Activated CD8-positive, alpha-beta memory T cell treated with anti-CD3 and anti-CD28 coated beads for 24 hours (primary cell): ENCODE data around the gene KPNA2.
A peak's percentile ranks its signal among the peaks of the same experiment; 100 is the strongest.
"Not testable (repeated sequence)": the region's sequence is repeated elsewhere in the genome, so short reads cannot be mapped to it uniquely, and the experiment has no call there.

Experiments used
- DNase-seq: peaks from one replicate; pipeline ENCODE4 v3.0.0-alpha.2; 2020

The KPNA2 gene

DNA sequence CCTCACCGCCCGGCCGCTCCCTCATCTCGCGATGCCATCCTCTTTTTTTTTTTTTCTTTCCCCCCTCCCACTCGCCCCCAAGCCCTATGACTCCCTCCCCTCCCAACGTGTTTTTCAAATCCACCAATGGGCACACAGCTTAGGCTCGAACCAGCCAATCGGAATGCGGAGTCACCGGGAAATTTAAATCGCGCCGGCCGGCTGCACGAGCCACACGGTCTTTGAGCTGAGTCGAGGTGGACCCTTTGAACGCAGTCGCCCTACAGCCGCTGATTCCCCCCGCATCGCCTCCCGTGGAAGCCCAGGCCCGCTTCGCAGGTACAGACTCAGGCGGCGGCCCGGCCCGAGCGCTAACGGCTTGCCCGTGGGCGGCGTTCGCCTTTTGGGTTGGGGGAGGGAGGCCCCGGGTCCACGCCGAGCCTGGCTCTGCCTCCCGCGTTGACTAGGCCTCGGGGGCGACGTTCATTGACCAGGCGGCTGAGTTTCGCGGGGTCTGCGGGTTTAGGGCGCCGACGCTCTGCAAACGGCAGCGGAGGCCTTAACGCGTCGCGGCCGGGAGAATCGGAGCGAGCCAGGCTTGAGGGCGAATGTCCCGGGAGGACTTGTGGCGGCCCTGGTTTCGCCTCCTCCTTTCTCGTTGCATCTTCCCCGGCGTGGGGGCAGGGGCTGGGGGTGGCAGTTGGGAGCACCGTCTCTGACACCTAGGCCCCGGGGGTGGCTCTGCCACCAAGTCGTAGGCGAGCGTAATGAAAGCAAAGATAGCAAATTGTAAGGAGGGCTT, at the start of gene KPNA2:
TSS of gene KPNA2 (plus strand) at position 213 of the 781 bp plus-strand sequence. CDS start 1,398 bp downstream, outside the sequence.
- peak; percentile 93 for DNase-seq

- no peak for DNase-seq
Observed at GRCh38 chr17:67990909-67991308, 44.6 kb upstream of the KPNA2 start.

GRCh38 chr17:67992548-67993152, 42.9 kb upstream of the KPNA2 start:
- no peak for DNase-seq

DNA sequence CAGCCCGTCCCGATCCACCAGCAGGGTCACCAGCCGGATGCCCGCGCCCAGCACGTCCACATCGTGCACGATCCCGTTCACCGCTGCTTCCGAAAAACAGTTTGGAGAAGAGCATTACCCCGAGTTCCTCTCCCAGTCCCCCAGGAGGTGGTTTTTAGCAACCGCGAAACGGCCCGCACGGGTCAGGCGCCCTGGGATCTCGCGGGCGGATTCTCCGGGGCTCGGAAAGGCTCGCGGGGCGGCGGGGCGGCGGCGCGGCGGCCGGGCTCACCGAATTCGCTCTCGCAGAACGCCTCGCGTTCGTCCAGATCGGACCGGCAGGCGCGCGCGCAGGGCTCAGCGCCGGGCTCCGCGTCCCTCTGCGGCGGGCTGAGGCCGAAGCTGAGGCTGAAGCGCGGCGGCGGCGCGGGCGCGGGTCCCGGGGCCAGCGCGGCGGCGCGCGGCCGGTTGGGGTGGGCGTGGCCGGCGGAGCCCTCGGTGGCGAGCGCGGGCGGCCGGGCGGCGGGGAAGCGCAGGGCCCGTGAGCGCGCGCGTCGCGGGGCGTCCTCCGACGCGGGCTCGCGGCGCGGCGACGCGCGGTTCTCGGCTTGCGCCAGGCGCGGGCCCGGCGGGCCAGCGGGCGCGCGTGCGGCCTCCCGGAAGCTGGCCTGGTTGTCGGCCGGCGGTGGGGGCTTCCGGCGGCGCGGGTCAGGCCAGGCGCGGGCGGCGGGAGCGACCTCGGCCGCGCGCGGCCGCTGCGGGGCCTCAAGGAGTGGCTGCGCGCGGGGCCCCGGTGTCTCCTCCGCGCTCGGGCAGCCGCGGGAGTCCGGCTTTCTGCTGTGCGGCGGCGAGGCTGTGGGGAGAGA, 42.2 kb upstream of the KPNA2 start:
- DNase-seq, result peak; percentile 88

DNA sequence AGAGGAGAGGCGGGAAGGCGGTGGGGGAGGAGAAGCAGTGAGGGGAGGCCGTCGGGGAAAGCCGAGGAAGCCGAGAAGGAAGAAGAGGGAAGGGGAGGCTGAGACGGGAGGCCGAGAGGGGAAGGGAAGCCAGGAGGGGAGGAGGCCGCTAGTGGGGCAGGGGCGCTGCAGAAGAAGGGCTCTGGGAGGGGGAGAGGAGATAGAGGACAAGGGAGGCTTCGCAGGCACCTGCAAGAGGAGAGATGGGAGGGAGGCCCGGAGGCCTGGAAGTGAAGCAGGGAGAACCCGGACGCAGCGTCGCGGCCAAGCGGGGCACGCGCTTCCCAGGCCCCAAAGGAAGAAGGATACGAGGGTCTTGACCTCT, 41.6 kb upstream of the KPNA2 start:
- no peak for DNase-seq

- no peak for DNase-seq
Observed at GRCh38 chr17:67994817-67995569, 40.5 kb upstream of the KPNA2 start.

DNA sequence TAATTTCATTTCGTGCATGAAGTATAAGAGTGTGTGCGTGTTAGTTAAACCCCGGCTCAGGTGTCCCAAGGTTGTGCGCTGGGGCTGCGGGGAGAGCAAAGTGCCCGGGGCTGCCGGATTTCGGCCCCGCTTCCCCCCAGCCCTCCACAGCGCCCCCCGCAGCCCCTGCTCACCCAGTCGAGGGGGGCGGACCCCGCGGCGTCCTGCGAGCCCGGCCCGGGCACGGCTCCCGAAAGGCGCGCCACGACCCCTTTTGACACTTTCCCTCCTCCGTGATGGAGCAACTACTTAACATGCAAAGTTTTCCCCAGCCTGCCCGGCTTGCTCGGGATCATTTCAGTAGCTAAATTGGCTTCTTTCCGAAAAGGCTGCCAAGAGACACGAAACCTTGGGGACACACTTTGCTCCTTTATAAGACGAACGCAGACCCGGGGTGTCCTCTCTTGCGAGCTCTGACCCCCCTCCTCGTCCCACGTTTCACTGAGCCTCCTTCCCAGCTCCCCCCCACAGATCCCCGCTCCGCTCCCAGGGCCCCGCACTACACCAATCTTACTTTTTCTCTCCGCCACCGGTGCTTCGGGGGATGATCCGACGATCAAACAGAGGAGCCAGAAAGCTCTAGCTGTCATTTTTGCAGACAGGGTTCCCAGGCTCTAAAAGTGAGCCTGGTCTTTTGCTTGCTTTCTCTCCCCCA, 39.8 kb upstream of the KPNA2 start:
- peak; percentile 65 for DNase-seq

- not testable (repeated sequence) for DNase-seq
Observed at GRCh38 chr17:67996301-67997171, 39.0 kb upstream of the KPNA2 start, which contains the start of gene C17orf58. Gene C17orf58, minus strand, starts transcription at chr17:67996469. Its CDS starts 271 bp downstream, at chr17:67996198.

GRCh38 chr17:67998466-67998865, 37.1 kb upstream of the KPNA2 start:
- no peak for DNase-seq

DNA sequence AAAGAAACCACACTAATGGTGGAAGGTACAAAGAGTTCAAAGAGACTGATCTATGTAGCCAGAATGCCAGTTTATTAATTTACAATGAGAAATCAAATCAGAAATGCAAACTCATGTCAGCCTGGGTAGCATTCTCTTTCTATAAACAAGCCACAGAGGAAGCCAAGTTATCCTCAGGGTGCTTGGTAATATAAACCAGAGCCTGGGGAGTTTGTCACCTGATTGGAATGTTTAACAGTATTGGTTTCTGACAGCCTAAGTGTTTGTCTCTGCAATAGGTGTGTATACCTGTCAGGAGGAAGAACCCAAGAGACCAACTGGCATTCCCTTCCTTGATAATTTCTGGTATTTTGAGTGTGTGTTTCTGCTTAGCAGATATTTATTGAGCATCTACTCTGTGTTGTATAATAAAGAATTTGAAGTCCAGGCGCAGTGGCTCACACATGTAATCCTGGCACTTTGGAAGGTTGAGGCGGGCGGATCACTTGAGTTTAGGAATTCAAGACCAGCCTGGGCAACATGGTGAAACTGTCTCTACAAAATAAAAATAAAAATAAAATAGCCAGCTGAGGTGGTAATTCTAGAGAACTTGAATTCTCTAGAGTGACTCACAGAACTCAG, 36.1 kb upstream of the KPNA2 start:
- no peak for DNase-seq

DNA sequence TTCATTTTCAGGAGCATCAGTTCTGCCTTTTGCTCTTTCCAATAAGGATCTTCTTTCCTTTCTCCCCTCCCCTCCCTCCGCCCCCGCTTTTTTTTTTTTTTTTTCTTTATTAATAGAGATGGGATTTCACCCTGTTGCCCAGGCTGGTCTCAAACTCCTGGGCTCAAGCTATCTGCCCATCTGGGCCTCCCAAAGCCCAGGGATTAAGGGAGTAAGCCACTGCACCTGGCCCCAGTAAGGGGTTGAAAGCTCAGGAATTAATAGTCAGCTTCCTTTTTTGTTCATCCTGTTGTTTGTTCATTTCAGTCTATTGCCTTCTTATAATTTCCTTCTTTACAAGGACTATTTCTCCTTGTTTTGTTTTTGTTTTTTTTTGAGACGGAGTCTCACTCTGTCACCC, 31.3 kb upstream of the KPNA2 start:
- DNase-seq, result no peak

DNA sequence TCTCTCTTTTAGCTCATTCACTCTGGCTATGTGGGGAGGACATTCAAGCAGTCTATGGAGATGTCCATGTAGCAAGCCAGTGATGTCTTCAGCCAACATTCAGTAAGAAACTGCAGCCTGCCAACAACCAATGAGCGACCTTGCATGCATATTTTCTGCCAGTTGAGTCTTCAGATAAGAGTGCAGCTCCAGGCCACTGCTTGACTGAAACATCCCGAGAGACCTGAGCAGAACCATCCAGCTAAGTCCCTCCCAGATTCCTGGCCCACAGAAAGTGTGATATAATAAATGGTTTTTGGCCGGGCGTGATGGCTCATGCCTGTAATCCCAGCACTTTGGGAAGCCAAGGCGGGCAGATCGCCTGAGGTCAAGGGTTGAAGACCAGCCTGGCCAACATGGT, 28.7 kb upstream of the KPNA2 start:
- no peak for DNase-seq

DNA sequence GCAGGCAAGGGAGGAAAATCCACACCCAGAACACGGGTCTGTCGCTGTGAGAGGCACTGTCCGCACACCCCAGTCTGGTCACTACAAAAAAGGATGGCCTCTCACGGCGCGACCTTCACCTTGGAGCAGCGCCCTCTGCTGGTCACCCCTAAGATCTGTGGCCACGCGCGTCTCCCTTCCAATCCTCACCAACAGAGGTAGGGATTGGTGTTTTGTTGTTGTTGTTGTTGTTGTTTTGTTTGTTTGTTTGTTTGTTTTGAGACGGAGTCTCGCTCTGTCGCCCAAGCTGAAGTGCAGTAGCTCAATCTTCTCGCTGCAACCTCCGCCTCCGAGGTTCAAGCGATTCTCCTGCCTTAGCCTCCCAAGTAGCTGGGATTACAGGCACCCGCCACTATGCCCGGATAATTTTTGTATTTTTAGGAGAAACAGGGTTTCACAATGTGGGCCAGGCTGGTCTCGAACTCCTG, 24.3 kb upstream of the KPNA2 start:
- peak; percentile 86 for DNase-seq

GRCh38 chr17:68013385-68013784, 22.1 kb upstream of the KPNA2 start:
- no peak for DNase-seq

DNA sequence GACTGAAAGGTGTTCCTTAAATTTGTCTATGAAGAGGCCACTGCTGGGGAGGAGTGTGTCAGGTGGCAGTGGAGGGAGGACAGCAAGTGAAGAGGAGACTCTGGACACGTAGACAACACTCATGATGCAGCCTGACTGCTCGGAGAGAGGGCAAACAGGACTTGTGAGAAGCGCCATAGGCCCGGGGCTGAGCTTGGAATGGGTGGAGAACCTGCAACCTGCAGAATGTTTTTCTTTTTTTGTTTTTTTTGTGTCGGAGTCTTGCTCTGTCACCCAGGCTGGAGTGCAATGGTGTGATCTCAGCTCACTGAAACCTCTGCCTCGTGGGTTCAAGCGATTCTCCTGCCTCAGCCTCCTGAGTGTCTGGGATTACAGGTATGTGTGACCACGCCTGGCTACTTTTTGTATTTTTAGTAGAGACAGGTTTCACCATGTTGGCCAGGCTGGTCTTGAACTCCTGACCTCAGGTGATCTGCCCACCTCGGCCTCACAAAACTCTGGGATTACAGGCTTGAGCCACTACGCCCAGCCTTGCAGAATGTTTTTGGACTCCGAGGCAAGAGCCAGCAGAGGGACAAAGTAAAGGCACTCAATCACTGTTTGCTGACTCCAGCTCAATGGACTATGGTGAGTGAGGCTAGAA, 20.3 kb upstream of the KPNA2 start:
- DNase-seq, result no peak

GRCh38 chr17:68016838-68017237, 18.7 kb upstream of the KPNA2 start:
- no peak for DNase-seq

GRCh38 chr17:68018493-68018892, 17.0 kb upstream of the KPNA2 start:
- DNase-seq, result not testable (repeated sequence)

DNA sequence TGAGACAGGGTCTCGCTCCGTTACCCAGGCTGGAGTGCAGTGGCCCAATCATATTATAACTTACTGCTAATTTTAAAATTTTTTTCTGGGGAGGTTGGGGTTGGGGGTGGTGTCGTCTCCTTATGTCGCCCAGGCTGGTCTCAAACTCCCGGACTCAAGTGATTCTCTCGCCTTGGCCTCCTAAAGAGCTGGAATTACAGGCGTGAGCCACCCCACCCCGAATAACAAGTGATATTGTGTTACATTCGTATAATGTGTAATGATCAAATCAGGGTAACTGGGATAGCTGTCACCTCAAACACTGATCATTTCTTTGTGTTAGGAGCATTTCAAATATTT, 16.2 kb upstream of the KPNA2 start:
- no peak for DNase-seq

GRCh38 chr17:68019675-68020408, 15.7 kb upstream of the KPNA2 start:
- peak; percentile 100 for DNase-seq

- no peak for DNase-seq
Observed at GRCh38 chr17:68020409-68020756, 15.2 kb upstream of the KPNA2 start.
